Nephron progenitor cell (in vitro differentiated cells): ENCODE measurements around the gene FSCN2.

ENCODE experiments used
- DNase-seq: peaks from one replicate; pipeline ENCODE4 v3.0.0; 2021
- H3K27ac Mint-ChIP-seq: 2 replicates; pipeline ENCODE4 v1.8.0; 2021; ENCODE audit warnings: mild to moderate bottlenecking, moderate library complexity, mixed read lengths
- H3K27me3 Mint-ChIP-seq: 2 replicates; pipeline ENCODE4 v1.8.0; 2021; ENCODE audit warnings: mild to moderate bottlenecking, low read depth, mixed read lengths; ENCODE audit not compliant: poor library complexity
- H3K36me3 Mint-ChIP-seq: 2 replicates; pipeline ENCODE4 v1.8.0; 2021; ENCODE audit warnings: low read depth, mixed read lengths
- H3K4me1 Mint-ChIP-seq: 2 replicates; pipeline ENCODE4 v1.8.0; 2021; ENCODE audit warnings: mixed read lengths
- H3K4me3 Mint-ChIP-seq: 2 replicates; pipeline ENCODE4 v1.8.0; 2021; ENCODE audit warnings: mild to moderate bottlenecking, moderate library complexity, mixed read lengths
- H3K9me3 Mint-ChIP-seq: 2 replicates; pipeline ENCODE4 v1.8.0; 2021; ENCODE audit warnings: mild to moderate bottlenecking, moderate library complexity, mixed read lengths
- TF ChIP-seq, protein P1 (sequence below): fragments of 200-600 bp; sonication (generic); IDR thresholded peaks from 2 replicates; pipeline ENCODE4 v1.5.0; 2021; ENCODE audit warnings: antibody characterized with exemption

The FSCN2 gene

DNA sequence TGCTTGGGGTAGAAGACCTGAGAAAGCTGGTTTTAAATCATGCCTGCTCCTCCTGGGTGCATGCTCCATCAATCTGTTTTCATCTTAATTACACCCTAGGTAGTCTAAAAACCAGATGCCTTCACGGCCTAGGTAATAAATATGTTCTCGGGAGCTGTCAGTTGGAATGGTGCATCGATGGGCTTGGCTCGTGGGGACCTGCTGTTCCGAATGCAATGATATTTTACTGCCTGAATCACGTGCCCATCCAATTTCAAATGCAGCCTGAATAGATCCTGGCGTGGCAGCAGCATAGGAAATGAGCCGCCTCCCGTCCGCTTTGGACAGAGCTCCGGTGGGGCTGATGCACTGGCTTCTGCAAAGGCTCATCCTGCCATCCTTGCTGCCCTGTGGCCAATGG lies 42.8 kb downstream of the FSCN2 start:
- no peak overlapping the region for H3K4me3 Mint-ChIP-seq
- H3K27me3 Mint-ChIP-seq: peaks cover 3% of the 10 kb centered on the region
- H3K27ac Mint-ChIP-seq: no peak overlapping the region
- H3K9me3 Mint-ChIP-seq: no peaks in the 10 kb centered on the region
- DNase-seq: no peak
- H3K36me3 Mint-ChIP-seq: peaks cover 58% of the 10 kb centered on the region
- TF ChIP-seq, protein P1, sequence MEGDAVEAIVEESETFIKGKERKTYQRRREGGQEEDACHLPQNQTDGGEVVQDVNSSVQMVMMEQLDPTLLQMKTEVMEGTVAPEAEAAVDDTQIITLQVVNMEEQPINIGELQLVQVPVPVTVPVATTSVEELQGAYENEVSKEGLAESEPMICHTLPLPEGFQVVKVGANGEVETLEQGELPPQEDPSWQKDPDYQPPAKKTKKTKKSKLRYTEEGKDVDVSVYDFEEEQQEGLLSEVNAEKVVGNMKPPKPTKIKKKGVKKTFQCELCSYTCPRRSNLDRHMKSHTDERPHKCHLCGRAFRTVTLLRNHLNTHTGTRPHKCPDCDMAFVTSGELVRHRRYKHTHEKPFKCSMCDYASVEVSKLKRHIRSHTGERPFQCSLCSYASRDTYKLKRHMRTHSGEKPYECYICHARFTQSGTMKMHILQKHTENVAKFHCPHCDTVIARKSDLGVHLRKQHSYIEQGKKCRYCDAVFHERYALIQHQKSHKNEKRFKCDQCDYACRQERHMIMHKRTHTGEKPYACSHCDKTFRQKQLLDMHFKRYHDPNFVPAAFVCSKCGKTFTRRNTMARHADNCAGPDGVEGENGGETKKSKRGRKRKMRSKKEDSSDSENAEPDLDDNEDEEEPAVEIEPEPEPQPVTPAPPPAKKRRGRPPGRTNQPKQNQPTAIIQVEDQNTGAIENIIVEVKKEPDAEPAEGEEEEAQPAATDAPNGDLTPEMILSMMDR: no peak
- H3K4me1 Mint-ChIP-seq: peaks cover 43% of the 10 kb centered on the region

DNA sequence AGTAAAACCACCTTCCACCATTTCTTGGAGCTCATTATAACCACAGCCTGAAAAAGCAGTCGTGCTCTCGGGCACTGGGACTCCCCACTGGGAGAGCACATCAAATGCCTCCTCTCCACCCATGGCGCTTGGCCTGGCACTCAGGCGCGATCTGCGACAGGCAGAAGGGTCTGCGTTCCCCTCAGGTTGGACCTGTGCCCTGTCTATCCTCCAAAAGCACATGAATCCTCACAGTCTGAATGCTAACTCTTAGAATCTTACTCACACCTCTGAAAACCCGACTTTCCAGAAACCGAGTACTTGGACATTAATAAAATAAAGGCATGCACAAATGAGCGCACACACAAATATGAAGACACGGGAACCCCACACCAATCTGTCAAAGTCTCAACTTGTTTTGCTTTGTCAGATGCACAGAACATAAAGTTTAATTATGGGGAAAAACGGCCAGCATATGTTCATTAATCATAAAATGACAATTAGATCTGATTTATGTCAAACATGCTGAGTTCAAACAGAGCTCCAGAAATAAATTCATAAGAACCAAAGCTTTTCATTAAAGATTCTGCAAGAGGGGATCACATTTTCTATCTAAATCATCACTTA lies 44.5 kb downstream of the FSCN2 start:
- H3K9me3 Mint-ChIP-seq: no peaks in the 10 kb centered on the region
- H3K4me1 Mint-ChIP-seq: peaks cover 52% of the 10 kb centered on the region
- DNase-seq: no peak
- TF ChIP-seq, protein P1: no peak
- peaks cover 64% of the 10 kb centered on the region for H3K36me3 Mint-ChIP-seq
- H3K4me3 Mint-ChIP-seq: no peak overlapping the region
- H3K27ac Mint-ChIP-seq: no peak overlapping the region
- H3K27me3 Mint-ChIP-seq: peaks cover 3% of the 10 kb centered on the region

DNA sequence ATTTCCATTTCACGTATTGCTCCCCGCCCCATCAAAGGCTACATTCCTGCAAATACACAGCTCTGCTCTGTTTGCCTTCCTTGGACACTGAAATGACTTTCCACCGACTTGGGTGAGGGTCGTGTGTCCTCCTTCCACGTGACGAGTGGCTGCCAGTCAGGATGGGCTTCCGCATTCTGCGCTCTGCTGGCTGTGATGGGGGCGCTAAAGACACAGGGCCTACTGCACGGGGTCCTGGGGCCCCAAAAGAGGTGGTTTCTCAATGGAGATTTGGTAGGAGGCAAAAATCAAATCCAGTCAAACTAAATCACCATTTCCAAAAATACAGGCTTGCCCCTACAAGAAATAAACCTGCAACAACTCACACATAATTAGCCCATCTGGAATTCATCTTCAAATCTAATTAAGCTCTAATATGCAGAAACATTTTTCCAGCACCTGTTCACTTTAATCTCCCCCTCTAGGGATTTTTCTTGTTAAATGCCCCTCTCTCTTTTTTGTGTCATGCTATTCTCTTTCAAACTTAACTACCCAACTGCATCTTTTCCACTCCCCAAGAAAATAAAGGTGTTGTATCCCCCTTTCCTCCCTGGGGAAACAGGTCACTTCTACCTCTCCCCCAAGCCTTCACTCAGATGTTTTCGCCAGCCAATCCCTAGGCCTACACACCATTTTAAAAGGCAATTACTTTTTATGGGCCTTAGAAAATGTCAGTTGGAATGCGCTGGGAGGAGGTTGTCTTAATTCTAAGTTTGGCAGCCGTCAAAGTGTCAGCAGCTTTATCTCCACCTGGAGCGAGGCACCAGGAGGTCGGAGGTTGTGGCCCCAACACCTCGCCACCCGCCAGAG lies 45.8 kb downstream of the FSCN2 start:
- TF ChIP-seq, protein P1: no peak
- peak; percentile 28 for DNase-seq
- no peak overlapping the region for H3K4me3 Mint-ChIP-seq
- peaks cover 66% of the 10 kb centered on the region for H3K36me3 Mint-ChIP-seq
- H3K27me3 Mint-ChIP-seq: peaks cover 3% of the 10 kb centered on the region
- peak overlapping the region; percentile 39 for H3K27ac Mint-ChIP-seq
- peaks cover 56% of the 10 kb centered on the region for H3K4me1 Mint-ChIP-seq
- no peaks in the 10 kb centered on the region for H3K9me3 Mint-ChIP-seq

DNA sequence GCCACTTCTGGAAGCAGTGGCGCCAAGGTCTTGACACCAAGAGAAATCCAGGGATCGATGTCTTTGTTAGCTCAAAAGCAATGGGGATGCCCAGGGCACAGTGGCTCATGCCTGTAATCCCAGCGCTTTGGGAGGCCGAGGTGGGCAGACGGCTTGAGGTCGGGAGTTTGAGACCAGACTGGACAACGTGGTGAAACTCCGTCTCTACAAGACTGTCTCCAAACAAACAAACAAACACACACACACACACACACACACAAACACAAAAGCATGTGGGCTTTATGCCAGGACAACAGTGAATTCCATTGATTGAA lies 46.4 kb downstream of the FSCN2 start:
- DNase-seq: no peak
- TF ChIP-seq, protein P1: no peak
- Mint-ChIP-seq H3K4me1 (peaks cover 56% of the 10 kb centered on the region), H3K9me3 (no peaks in the 10 kb centered on the region), H3K27ac (peak overlapping the region; percentile 39), H3K4me3 (no peak overlapping the region), H3K36me3 (peaks cover 70% of the 10 kb centered on the region), H3K27me3 (peaks cover 3% of the 10 kb centered on the region)

DNA sequence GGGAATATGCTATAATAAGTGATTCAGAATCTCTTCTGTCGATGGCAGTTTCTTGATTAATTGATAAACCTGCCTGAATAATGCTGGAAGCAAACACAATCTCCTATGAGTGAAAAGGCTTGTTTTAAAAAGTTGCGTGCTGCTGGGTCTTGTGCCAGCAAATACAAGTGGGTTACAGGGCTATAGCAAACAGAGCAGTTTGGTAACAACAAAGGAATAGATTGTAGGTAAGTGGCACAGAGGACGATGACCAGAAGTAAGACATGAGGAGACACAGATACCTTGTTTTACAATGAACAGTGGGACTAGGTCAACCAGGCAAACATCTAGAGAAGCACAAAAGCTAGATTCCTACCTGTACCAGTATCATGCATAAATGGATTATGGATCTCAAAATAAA lies 47.7 kb downstream of the FSCN2 start:
- Mint-ChIP-seq H3K9me3 (no peaks in the 10 kb centered on the region), H3K27ac (no peak overlapping the region), H3K4me1 (peaks cover 61% of the 10 kb centered on the region), H3K27me3 (peaks cover 3% of the 10 kb centered on the region), H3K36me3 (peaks cover 78% of the 10 kb centered on the region), H3K4me3 (no peak overlapping the region)
- DNase-seq: no peak
- TF ChIP-seq, protein P1: no peak
